ENCODE data around the gene PTGER1.

DNA sequence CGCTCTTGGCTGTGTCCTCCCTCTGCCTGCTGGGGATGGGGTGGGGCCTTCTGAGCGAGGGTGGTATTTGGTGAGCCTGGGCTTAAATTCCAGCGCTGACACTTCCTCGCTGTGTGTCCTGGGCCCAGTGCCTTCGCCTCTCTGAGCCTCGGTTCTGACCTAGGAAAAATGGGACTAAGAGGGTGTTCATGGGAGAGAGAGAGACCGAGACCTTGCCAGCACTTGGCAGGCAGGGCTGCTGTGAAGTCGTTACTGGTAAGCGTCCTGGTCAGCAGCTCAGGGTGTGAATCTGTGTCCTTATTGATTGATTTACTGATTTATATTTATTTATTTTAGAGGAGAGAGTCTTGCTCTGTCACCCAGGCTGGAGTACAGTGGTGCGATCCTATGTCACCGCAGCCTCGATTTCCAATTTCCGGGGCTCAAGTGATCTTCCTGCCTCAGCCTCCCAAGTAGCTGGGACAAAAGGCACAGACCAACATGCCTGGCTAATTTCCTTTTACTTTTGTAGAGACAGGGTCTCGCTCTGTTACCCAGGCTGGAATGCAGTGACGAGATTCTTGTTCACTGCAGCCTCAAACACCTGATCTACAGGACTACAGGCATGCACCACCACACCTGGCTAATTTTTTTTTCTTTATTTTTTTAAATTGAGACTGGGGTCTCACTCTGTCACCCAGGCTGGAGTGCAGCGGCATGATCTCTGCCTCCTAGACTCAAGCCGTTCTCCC, 39.7 kb downstream of the PTGER1 start:
- TF ChIP-seq POLR2A (IDR thresholded peaks at IDR 0.05) (no peak), POLR2AphosphoS5 (IDR thresholded peaks at IDR 0.05) (no peak)
- TF ChIP-seq, protein P1, sequence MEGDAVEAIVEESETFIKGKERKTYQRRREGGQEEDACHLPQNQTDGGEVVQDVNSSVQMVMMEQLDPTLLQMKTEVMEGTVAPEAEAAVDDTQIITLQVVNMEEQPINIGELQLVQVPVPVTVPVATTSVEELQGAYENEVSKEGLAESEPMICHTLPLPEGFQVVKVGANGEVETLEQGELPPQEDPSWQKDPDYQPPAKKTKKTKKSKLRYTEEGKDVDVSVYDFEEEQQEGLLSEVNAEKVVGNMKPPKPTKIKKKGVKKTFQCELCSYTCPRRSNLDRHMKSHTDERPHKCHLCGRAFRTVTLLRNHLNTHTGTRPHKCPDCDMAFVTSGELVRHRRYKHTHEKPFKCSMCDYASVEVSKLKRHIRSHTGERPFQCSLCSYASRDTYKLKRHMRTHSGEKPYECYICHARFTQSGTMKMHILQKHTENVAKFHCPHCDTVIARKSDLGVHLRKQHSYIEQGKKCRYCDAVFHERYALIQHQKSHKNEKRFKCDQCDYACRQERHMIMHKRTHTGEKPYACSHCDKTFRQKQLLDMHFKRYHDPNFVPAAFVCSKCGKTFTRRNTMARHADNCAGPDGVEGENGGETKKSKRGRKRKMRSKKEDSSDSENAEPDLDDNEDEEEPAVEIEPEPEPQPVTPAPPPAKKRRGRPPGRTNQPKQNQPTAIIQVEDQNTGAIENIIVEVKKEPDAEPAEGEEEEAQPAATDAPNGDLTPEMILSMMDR (IDR thresholded peaks at IDR 0.05): no peak

Measured in breast epithelium (tissue), 3 donors.